Measurements from ENCODE around the gene HSD17B4. TPM values are rescaled to one million over a fixed set of nuclear protein-coding genes. Genes with fewer than 3 reads are reported as not detected.
"Not testable (repeated sequence)": the region's sequence is repeated elsewhere in the genome, so short reads cannot be mapped to it uniquely, and the experiment has no call there.

HSD17B4 gene
- total RNA-seq, 1 donor = 122 TPM

DNA sequence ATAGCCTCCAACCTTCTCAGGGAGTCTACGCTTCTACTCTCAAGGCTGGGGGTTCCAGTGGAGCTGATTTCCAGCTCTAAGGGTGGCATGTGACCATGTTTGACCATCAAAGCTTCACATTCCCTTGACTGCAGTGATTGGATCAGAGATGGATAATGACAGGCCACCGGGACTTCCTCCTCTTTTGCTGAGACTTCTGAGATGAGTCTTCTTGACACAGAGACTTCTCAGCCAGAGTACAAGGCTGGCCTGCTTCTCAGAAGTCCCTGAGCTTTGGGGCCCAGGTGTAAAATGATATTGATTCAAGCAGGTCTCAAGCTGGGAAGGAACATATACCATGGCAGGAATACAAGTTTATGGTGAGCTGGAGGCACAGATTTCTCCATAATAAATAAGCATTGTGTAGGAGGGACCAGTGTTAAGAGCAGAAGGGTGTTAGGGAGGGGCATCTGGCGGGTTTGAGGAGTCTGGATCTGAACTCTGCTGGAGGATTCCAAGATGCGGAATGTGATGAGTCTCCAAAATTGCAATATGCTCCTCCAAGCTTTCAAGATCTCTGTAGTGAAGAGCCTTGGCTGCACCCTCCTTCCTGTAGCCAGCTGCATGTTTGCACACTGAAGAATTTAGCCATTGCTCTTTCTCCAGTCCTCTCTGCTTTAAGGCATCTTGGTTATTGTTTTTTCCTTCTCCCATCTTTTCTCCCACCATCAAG is 41.7 kb upstream of the HSD17B4 start:
- no peak overlapping the region for H3K4me3 ChIP-seq (ENCODE audit: low read depth, low read length)
- DNase-seq (ENCODE audit: low read depth) = peak; percentile 73
- TF ChIP-seq, protein P1, sequence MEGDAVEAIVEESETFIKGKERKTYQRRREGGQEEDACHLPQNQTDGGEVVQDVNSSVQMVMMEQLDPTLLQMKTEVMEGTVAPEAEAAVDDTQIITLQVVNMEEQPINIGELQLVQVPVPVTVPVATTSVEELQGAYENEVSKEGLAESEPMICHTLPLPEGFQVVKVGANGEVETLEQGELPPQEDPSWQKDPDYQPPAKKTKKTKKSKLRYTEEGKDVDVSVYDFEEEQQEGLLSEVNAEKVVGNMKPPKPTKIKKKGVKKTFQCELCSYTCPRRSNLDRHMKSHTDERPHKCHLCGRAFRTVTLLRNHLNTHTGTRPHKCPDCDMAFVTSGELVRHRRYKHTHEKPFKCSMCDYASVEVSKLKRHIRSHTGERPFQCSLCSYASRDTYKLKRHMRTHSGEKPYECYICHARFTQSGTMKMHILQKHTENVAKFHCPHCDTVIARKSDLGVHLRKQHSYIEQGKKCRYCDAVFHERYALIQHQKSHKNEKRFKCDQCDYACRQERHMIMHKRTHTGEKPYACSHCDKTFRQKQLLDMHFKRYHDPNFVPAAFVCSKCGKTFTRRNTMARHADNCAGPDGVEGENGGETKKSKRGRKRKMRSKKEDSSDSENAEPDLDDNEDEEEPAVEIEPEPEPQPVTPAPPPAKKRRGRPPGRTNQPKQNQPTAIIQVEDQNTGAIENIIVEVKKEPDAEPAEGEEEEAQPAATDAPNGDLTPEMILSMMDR (IDR thresholded peaks at IDR 0.05; ENCODE audit: insufficient read depth, low read length) = no peak

DNA sequence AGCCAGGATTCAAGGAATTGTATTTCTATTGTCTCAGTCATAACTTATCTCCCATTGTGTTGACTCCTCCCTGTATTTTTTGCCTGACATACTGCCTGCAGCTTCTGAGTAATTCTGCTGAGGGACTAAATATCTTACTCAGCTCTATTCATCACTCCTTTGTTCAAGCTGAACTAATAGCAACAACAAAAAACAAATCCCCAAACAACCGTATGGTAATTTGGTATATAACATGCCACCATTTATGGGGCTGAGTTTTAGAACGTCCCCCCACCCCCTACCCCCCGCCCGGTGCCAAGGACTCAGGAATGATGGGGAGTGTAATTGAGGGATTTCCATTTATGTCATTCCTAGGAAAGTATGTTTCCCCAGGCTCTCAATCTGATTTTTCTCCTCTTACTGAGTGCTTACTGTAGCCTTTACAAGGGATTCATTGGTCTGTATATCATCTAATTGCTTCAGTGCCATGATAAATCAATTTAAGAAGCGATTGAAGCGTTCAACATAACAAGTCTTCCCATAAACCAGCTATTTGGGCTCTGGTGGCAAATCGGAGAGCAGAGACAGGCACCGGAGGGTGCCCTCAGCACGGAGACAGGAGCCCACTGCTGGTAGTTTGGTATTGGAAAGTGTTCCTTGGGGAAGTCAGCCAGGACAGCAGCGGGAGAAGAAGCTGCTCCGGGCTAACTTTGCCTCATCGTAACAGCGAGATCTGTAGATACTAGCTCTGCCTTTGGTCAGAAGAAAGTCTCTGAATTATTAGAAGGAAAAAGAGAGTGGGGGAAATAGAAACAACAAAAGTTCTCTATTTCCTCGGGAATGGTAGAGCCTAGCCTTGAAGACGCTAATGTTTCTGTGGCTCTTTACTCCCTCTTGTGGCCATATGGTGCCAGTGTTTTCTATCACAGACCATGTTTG is 40.7 kb upstream of the HSD17B4 start:
- peak overlapping the region; percentile 70 for H3K4me3 ChIP-seq (ENCODE audit: low read depth, low read length)
- TF ChIP-seq, protein P1 (IDR thresholded peaks at IDR 0.05; ENCODE audit: insufficient read depth, low read length) = peak; percentile 94
- DNase-seq (ENCODE audit: low read depth) = peak; percentile 89

DNA sequence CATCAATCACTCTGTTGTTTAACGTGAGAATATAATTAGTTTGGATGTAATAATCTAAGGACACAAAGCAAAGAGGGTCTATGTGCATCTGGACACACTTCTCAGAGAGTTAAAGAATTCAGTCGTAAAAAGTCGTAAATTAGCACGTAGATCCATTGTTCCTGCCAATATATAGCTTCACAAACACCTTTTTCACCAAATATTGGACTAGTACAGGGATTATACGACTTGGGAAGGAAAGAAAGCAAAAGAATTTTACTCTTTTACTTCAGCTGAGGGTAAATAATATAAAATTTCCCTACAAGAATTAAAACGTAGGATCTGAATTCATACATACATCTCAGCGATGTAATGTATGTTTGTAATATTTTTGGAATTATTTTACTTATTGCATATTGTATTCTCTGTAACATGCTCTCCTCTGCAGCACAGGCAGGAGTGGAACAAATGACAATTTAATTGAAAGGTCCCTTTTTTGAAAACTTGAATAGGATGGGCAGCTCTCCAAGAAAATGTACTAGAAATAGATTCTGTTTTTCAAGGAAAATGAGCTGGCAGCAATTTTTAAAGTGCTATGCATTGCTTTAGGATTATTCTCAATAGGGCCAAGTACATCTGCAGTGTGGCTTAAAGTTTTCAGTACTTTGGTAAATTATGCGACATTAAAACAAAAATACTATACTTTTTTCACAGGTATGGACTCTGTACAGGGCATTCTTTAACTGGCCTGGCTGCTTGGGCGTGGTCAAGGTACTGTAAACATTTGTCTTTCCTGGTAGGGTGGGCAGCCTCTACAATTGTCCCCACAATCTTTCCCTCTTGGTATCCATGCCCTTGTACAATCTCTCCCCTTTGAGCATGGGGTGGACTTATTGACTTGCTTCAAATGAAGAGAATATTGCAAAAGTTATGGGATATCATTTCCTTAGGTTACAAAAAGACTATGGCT is 39.7 kb upstream of the HSD17B4 start:
- H3K4me3 ChIP-seq (ENCODE audit: low read depth, low read length) = no peak overlapping the region
- TF ChIP-seq, protein P1 (IDR thresholded peaks at IDR 0.05; ENCODE audit: insufficient read depth, low read length) = no peak
- no peak for DNase-seq (ENCODE audit: low read depth)

DNA sequence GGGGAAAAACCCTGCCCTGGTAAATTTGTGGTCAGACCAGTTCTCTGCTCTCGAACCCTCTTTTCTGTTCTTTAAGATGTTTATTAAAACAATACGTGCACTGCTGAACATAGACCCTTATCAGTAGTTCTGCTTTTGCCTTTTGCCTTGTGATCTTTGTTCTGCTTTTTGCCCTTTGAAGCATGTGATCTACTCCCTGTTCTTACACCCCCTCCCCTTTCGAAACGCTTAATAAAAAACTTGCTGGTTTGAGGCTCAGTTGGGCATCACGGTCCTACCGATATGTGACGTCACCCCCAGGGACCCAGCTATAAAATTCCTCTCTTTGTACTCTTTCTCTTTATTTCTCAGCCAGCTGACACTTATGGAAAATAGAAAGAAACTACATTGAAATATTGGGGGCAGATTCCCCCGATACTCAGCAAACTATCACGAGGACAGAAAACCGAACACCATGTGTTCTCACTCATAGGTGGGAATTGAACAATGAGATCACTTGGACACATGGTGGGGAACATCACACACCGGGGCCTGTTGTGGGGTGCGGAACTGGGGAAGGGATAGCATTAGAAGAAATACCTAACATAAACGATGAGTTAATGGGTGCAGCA is 38.1 kb upstream of the HSD17B4 start:
- H3K4me3 ChIP-seq (ENCODE audit: low read depth, low read length); DNase-seq (ENCODE audit: low read depth): not testable (repeated sequence)

DNA sequence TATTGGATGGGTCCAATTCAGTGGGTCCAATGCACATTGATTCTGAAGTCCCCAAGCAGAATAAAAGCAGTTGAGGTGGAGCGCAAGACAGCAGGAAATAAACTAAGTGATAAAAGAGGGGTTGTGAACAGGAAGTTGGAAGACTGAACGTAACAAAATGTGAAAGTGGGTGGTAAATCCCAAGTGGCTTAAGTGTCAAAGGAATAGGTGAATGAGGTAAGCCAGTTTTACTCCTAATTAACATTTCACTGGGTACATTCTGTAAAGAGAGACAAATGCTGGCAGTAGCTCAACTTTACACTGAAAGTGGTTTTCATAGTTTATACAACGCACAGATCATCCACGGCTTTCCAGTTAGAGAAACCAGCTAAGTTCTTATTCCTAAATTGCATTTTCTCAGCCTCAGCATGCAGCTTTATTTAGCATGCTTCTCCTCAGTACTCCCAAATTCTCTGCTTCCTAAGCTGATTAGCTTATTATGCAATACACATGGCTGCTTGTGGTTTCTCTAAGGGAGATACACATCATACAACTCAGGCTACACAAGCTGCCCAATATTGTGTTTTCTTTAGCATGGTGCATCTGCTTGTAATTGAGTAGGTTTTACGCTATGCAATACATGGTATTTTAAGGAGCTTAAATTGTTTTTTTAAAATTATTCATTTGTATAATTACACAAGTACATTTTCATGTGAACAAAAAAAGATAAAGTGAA is 34.2 kb upstream of the HSD17B4 start:
- H3K4me3 ChIP-seq (ENCODE audit: low read depth, low read length) = no peak overlapping the region
- DNase-seq (ENCODE audit: low read depth) = peak; percentile 90
- TF ChIP-seq, protein P1 (IDR thresholded peaks at IDR 0.05; ENCODE audit: insufficient read depth, low read length) = no peak

DNA sequence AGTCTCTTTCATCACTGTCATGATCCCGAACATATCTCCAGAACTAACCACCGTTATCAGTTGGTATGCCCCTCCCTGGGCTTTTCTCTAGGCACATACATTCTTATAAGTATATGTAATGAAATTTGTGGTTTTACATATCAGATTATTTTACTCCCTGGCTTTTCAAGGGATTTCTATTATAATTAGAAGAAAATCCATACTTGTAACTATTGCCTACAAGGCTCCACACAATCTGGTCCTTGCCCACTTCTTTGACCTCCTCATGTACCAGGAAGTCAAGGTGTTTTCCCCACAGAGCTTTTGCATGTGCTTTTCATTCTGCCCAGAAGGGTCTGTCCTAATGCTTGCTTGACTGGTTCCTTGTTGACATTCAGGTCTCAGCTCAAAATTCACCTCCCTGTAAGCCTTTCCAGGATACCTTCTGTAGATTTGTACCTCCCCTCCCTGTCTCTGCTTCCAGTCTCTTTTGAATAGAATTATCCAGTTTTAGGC is 33.6 kb upstream of the HSD17B4 start:
- no peak overlapping the region for H3K4me3 ChIP-seq (ENCODE audit: low read depth, low read length)
- TF ChIP-seq, protein P1 (IDR thresholded peaks at IDR 0.05; ENCODE audit: insufficient read depth, low read length) = no peak
- peak; percentile 89 for DNase-seq (ENCODE audit: low read depth)
